ENCODE results near the gene TXNDC16.
A peak's percentile ranks its signal among the peaks of the same experiment; 100 is the strongest.

The TXNDC16 gene

DNA sequence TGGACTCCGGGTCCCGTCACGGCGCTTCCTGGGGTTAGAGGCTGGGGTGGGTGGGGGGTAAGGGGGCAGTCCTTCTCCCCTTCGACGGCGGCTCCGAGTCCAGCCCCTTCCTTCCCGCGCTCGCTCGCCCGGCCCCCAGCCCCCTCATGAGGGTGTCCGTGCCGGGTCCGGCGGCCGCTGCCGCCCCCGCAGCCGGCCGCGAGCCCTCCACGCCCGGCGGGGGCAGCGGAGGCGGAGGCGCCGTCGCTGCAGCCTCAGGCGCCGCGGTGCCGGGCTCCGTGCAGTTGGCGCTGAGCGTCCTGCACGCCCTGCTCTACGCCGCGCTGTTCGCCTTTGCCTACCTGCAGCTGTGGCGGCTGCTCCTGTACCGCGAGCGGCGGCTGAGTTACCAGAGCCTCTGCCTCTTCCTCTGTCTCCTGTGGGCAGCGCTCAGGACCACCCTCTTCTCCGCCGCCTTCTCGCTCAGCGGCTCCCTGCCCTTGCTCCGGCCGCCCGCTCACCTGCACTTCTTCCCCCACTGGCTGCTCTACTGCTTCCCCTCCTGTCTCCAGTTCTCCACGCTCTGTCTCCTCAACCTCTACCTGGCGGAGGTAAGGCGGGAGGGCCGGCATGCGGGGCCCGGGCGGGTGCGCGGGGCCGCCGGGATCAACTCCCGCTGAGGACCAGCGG is 831 bp upstream of the TXNDC16 start:
- peak; percentile 54 for DNase-seq (ENCODE audit: low read depth)
- H3K4me3 ChIP-seq (ENCODE audit: low read depth, low read length): peak overlapping the region; percentile 87
- TF ChIP-seq, protein P1, sequence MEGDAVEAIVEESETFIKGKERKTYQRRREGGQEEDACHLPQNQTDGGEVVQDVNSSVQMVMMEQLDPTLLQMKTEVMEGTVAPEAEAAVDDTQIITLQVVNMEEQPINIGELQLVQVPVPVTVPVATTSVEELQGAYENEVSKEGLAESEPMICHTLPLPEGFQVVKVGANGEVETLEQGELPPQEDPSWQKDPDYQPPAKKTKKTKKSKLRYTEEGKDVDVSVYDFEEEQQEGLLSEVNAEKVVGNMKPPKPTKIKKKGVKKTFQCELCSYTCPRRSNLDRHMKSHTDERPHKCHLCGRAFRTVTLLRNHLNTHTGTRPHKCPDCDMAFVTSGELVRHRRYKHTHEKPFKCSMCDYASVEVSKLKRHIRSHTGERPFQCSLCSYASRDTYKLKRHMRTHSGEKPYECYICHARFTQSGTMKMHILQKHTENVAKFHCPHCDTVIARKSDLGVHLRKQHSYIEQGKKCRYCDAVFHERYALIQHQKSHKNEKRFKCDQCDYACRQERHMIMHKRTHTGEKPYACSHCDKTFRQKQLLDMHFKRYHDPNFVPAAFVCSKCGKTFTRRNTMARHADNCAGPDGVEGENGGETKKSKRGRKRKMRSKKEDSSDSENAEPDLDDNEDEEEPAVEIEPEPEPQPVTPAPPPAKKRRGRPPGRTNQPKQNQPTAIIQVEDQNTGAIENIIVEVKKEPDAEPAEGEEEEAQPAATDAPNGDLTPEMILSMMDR (IDR thresholded peaks at IDR 0.05; ENCODE audit: insufficient read depth, low read depth, low read length, missing control alignments): no peak

- H3K4me3 ChIP-seq (ENCODE audit: low read depth, low read length): peak overlapping the region; percentile 98
- TF ChIP-seq, protein P1 (IDR thresholded peaks at IDR 0.05; ENCODE audit: insufficient read depth, low read depth, low read length, missing control alignments): peak; percentile 17
- peak; percentile 32 for DNase-seq (ENCODE audit: low read depth)
These were observed 626 bp downstream of the TXNDC16 start for GRCh38 chr14:52551696-52552062.

DNA sequence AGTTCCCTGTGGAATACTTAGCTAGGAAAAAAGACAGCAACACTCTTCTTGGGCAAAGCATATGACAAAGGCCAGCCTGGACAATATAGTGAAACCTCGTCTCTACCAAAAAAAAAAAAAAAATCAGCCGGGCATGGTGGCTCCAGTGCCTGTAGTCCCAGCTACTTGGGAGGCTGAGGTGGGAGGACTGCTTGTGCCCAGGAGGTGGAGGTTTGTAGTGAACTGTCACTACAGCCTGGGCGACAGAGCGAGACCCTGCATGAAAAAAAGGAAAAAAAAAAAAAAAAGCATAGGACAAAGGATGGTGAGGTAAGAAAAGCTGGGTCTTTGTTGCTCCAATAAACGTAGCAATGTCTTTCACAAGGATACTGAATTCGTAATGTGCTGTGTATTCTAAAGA is 1.1 kb downstream of the TXNDC16 start:
- H3K4me3 ChIP-seq (ENCODE audit: low read depth, low read length): peak overlapping the region; percentile 98

DNA sequence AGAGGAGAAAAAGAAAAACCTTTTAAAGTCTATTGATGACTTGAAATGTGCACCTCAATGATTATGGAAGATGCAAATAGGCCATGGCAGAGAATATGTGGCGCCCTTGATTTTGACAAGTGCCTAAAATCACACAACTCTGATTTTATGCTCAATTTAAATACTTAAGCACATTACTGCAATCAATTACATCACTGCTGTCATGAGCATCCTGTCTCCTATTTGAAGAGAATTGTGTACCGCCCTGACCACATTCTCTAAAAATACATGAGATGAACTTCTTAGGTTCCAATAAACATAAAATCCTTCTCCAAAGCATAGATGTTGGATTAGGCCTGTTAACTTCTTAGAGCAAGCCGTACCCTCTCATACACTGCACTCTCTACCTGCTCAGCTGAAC is 1.6 kb downstream of the TXNDC16 start:
- no peak for DNase-seq (ENCODE audit: low read depth)
- TF ChIP-seq, protein P1 (IDR thresholded peaks at IDR 0.05; ENCODE audit: insufficient read depth, low read depth, low read length, missing control alignments): no peak
- H3K4me3 ChIP-seq (ENCODE audit: low read depth, low read length): no peak overlapping the region

More for the DNA sequence above, 1.1 kb downstream of the TXNDC16 start:
- TF ChIP-seq, protein P1 (IDR thresholded peaks at IDR 0.05; ENCODE audit: insufficient read depth, low read depth, low read length, missing control alignments): no peak
- DNase-seq (ENCODE audit: low read depth): no peak

DNA sequence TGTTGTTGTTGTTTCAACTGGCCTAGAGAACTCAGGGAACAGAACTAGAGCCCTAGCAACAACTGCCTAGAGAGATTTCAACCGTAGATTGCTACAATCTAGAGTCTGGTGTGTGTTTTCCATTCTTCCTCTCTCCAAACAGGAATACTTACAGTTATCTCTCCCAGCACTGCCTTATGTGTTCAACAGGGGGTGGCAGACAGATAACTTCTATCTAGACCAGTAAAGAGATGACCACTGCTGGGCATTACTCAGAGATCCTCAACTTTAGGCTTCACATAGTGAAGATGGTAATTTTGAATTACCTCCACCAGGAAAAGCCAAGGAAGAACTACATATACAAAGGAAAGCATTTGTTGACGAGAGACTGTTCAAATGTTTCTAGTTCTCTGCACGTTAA is 4.8 kb downstream of the TXNDC16 start:
- TF ChIP-seq, protein P1 (IDR thresholded peaks at IDR 0.05; ENCODE audit: insufficient read depth, low read depth, low read length, missing control alignments): no peak
- DNase-seq (ENCODE audit: low read depth): no peak
- H3K4me3 ChIP-seq (ENCODE audit: low read depth, low read length): no peak overlapping the region

GRCh38 chr14:52547027-52547426 is 5.3 kb downstream of the TXNDC16 start:
- H3K4me3 ChIP-seq (ENCODE audit: low read depth, low read length): no peak overlapping the region
- DNase-seq (ENCODE audit: low read depth): no peak
- TF ChIP-seq, protein P1 (IDR thresholded peaks at IDR 0.05; ENCODE audit: insufficient read depth, low read depth, low read length, missing control alignments): no peak

DNA sequence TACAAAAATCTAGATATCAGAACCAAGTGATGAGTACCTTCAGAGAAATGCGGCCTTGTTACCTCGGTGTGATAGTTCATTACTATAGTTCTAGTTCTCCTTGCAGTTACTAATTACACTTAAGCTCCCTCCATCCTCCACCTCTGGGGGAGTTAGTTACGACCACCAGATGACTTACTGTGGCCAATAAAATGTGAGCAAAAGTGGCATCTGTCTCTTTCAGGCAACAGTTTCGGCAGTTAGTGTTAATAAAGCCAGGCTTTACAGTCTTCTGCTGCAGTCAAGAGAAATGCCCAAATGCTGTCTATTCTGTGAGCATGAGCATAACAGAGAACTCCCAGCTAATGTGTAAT is 6.0 kb downstream of the TXNDC16 start:
- TF ChIP-seq, protein P1 (IDR thresholded peaks at IDR 0.05; ENCODE audit: insufficient read depth, low read depth, low read length, missing control alignments): no peak
- DNase-seq (ENCODE audit: low read depth): no peak
- H3K4me3 ChIP-seq (ENCODE audit: low read depth, low read length): no peak overlapping the region
